HG03196 (cell line): ENCODE data around the gene PLEKHA1.

Experiments used
- ATAC-seq: cut with Tn5 transposase; IDR thresholded peaks from one replicate; pipeline ENCODE4 v1.9.1; 2021; ENCODE audit not compliant: unreplicated experiment

PLEKHA1 gene

DNA sequence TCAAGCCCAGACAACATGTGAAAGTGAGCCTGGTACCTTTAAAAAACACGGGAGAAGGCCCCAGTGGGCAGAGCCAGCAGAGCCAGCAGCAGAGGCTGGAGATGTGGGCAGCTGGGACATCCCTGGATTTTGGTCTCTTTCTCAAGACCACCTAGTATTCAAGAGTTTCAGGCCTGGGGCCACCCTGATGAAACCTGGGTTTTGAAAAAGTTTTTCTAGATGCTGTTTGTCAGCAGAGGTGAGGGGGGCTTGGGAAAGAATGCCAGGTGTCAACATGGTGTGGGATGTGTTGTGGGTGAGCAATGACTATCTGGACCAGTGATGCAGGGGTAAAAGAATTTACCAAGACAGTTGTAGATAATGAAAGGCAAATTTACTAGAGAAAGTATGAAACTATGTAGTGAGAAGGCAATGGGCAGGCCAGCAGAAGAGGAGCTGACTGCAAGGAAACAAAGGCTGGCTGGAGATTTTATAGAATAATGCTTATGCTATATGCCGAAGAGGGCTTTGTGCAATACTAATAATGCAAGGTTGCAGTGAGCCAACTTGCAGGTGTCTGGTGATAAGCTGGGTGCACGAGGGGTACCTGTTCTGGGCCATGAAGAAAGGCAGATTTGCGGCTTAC lies 28.1 kb upstream of the PLEKHA1 start:
- no peak for ATAC-seq

- no peak for ATAC-seq
Measured at GRCh38 chr10:122347170-122347841, 27.2 kb upstream of the PLEKHA1 start.

GRCh38 chr10:122348512-122348911 lies 26.0 kb upstream of the PLEKHA1 start:
- ATAC-seq = no peak

DNA sequence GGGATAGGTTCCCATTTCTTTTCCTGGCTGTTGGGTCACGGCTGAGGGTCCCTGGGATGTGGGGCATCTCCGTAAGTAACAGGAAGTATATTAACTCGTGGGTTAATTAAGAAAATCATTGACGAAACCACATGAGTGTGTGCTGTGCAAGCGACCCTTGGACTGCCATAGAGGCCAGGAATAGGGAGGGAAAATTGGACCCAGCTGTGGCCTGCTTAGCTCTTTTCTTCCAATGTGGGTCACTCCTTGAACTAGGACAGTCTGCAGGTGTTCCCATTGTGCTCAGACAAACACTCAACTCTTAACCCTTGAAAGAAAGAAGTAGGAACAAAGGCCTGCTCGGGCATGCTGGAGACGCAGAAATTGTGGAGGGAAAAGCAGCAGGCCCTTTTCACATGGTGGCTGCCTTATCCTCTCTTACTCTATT lies 25.6 kb upstream of the PLEKHA1 start:
- ATAC-seq = no peak

DNA sequence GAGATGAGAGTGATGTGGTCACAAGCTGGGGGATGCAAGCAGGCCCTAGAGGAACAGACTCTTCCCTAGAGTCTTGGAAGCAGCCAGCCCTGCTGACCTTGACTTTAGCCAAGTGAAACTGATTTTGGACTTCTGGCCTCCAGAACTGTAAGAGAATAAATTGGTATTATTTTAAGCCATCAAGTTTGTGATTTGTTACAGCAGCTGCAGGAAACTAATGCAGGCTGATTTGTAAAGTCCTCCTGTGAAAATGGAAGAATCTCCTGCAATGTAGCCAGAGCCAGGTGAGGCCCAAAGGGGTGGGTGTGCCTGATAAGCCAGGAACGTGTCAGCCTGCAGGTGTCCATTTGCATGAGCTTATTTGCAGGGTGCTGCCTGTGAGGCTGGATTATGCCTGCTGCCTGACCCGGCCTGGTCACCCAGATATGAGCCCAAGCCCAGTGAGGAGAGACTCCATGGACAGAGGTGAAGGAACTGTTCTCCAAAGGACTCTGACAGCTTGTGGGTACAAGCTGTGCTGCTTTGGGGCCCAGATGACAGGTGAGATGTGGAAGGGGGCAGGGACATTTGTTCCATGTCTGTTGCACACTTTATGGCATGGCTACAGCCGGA lies 24.6 kb upstream of the PLEKHA1 start:
- no peak for ATAC-seq

- no peak for ATAC-seq
Measured at GRCh38 chr10:122350893-122351292, 23.6 kb upstream of the PLEKHA1 start.

GRCh38 chr10:122352817-122353525 lies 21.5 kb upstream of the PLEKHA1 start:
- ATAC-seq = no peak

GRCh38 chr10:122354383-122354782 lies 20.1 kb upstream of the PLEKHA1 start:
- no peak for ATAC-seq

DNA sequence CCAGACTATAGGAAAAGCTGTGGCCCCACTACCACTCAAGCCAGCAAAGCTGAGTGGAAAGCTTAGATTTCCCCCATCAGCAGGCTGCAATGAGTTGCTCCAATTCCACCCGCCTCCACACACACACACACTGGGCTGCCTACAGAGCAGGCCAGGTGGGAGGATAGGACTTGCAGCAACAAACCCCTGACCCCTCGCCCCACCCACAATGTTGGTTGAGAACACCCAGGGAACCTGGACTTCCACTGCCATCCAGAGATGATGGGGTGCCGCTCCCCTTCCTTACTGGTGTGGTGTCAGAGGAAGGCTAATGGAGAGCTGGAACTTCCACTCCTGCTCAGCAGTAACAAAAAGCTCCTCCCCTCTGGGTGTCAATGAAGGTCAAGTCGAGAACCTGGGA lies 16.8 kb upstream of the PLEKHA1 start:
- no peak for ATAC-seq

DNA sequence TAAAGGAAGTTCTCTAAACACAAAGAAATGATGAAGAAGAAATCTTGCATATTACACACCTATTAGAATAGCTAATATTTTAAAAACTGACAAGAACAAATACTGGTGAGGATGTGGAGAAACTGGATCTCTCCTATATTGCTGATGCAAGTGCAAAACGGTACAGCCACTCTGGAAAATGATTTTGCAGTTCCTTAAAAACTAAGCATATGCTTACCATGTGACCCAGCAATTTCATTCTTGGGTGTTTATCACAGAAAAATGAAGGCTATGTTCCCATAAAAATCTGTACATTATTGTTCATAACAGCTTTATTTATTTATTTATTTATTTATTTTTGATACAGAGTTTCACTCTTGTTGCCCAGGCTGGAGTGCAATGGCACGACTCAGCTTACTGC lies 14.9 kb upstream of the PLEKHA1 start:
- ATAC-seq = no peak

DNA sequence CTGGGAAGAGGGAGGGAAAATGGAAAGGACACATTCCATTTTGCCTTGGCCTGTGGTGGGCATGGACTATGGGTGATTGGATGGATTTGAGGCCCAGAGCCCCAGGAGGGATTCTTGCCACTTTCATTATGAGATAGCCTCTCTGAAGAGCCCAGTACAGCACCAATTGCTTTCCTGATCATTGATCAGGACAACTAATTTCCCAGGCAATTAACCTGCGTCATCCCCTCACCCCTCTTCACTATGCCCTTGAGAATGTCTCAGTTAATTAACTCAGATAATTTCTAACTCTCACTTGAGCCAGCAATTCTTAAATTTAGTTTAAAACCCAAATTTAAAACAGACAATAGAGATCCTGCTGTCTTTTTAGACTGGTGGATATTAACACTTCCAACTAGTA lies 13.5 kb upstream of the PLEKHA1 start:
- ATAC-seq = no peak

DNA sequence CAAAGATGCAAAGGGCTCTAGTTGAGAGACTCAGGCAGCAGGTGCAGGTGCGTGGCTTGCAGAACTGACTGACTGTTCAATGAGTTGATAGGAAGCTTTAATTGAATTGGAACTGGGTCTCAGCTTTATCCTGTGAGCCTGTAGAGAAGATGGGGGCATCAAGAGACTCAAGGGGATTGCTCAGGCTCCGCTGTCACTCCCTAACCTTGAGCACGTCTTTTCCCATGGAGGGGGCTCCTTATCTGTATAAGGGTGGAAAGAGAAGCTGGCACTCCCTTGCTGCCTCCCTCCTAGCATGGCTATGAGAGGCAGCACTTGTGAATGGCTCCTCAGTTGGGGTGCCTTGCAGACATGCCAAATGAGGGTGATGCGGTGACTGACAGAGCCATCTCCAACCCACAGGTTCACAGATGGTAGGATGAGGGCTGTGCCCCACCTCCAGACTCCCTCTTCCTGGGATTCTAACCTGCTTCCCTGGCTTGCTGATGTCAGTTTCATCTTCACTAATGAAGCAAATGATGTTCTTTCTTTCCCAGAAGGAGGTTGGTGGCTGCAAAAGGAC lies 12.4 kb upstream of the PLEKHA1 start:
- no peak for ATAC-seq

- ATAC-seq = no peak
Measured at GRCh38 chr10:122362621-122363020, 11.9 kb upstream of the PLEKHA1 start.

DNA sequence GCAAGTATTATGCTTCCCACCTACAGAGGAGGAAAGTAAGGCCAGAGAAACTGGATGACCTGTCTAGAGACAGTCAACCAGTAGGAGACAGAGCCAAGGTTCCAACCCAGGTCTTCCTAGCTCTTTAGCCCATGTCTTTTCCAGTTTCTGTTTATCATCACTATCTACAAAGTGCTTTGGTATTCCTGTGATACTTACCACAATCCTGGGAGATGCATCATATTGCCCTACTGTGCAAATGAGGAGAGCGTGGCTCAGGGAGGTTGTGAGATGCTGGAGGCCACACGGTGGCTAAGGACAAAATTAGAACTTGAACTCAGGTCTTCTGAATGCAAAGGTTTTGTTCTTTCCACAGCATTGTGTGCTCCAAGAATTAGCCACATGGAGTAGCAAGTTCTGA lies 11.2 kb upstream of the PLEKHA1 start:
- ATAC-seq = no peak

- no peak for ATAC-seq
Measured at GRCh38 chr10:122363722-122364463, 10.6 kb upstream of the PLEKHA1 start.

DNA sequence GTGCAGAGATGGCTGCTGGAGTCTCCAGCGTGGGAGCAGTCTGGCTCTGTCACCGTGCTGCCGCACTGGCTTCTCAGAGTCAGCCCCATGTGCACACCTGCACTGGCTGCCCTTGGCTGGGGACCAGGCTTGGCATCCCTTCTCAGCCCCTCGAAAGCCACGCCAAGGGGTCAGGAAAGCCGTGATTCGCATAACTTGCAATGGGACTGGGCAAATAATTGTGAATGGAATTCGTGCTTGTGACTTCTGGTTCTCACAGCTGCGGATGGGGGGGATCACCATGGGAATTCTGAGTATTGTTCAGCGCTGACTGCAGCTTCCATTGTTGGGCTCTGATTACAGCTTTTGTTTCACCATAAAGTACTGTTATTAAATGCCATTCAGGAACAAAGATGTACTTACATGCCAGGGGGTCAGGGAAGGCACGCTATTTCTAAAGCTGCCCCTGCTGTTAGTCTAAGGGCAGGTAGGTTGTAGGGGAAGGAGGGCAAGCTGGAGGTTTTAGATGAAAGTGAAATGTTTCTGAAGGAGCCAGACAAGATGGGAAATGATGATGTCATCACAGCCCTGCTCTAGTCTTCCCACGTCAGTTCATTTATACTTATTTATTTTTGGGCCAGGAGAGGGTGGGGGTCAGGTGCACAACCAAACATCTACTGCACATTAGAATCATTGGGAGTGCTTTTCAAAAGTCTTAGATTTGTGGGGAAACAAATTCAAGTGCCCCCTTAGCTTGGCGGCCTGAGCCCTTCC lies 5.8 kb upstream of the PLEKHA1 start:
- no peak for ATAC-seq

- ATAC-seq = no peak
Measured at GRCh38 chr10:122373108-122373507, 1.4 kb upstream of the PLEKHA1 start.

DNA sequence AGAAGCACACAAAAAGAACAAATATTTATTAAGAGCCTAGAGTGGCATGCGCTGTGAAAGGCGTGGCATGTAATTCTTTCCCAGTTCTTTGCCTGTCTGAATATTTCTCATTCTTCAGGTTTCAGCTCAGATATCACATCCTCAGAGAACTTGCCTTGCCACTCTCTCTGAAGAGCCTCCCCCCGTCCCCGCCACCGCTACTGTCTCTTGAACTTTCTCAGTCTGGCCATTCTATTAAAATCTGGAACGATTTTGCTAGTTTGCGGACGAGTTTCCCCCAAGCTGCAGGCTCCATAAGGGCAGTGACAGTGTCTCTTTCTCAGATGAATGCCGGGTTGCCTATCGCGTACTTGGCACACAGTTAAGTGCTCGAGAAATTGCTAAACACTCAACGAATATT lies 787 bp upstream of the PLEKHA1 start:
- no peak for ATAC-seq

DNA sequence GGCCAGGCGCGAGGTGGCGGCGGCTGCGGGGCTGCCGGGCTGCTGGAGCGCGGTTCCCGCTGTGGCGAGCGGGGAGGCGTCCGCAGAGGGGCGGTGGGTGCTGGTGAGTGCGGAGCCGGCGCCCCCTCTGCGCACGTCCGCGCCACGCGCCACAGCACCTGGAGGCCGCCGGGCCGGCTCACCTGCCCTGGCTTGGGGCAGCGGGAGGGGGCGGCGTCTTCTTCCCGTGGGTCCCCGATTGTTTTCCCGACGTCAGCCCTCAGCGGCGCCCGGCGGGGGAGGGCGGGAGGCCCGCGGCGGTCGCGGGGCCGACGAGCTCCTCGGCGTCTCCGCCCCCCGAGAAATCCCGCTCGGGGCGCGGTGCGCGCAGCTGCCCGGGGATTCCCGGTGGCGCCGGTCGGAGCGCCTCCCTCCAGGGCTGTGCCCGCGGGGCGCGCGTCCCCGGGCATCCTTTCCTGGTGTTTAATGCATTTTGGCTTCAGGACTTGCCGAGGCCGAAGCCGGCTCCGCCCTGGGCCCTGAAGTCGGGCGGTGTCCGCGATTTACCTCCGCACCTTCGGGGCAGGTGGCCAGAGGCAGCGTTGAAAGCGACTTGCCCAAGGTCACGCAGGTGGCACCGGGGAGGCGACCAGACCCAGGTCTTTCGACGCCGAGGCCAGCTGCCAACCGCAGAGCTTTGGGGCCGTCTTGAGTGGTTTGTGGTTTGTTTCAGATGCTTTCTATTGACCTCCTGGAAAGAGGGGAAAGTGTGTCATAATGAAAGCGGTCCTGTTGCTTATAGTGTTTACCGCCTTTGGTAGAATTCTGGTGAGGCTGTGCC lies 561 bp downstream of the PLEKHA1 start:
- ATAC-seq = peak; percentile 61
